Epithelial cell of esophagus (primary cell): ENCODE measurements around the gene TRIP13.

Experiments used
- DNase-seq: peaks from one replicate; pipeline ENCODE4 v3.0.0; 2010; ENCODE audit warnings: low read depth
- H3K4me3 ChIP-seq: 2 replicates; pipeline ENCODE4 v1.5.1; 2011; ENCODE audit warnings: mild to moderate bottlenecking, low read length, control low read depth
- CTCF ChIP-seq: IDR thresholded peaks from 2 replicates; pipeline ENCODE4 v1.5.1; 2011; ENCODE audit warnings: low read depth, mild to moderate bottlenecking, low read length, control low read depth, inconsistent platforms; ENCODE audit not compliant: insufficient read depth; ENCODE audit errors: missing control alignments

The TRIP13 gene

DNA sequence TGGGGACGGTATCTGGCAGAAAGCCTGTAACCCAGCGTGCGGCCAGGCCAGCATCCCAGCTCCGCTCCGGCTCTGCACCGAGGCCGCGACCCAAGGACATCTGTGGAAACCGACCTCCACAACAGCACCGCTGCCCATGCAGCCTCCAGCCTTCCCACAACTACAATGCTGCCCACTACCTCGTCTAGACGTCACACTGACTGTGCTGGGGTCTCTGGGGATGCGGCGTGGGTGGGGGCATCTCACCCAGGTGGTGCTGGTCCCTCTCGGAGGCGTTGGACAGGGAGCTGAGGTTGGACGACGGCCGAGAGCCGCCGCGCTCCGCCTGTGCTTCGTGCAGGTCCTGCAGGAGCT lies 27.5 kb upstream of the TRIP13 start:
- DNase-seq = no peak
- no peak overlapping the region for H3K4me3 ChIP-seq
- TF ChIP-seq CTCF = no peak

DNA sequence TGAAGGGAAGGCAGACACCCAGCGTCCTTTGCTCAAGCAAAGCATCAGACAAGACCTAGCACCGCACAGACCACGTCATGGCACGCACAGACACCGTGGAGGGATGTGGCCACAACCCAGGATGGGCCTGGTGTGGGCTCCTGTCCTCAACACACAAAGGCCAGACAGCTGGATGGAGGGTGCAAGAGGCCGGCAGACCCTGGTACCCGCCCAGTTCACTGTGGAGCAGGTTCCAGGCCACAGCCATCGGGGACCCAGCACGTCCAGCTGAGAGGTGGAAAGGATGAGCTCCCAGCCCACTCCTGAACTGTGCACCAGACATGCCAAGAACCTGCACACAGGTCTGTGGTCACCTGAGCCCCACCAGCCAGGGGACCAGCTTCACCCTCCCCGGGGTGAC lies 26.9 kb upstream of the TRIP13 start:
- TF ChIP-seq CTCF = no peak
- DNase-seq = no peak
- H3K4me3 ChIP-seq = no peak overlapping the region

- no peak overlapping the region for H3K4me3 ChIP-seq
- DNase-seq = no peak
- TF ChIP-seq CTCF = no peak
Observed at GRCh38 chr5:867300-867870, 25.3 kb upstream of the TRIP13 start.

DNA sequence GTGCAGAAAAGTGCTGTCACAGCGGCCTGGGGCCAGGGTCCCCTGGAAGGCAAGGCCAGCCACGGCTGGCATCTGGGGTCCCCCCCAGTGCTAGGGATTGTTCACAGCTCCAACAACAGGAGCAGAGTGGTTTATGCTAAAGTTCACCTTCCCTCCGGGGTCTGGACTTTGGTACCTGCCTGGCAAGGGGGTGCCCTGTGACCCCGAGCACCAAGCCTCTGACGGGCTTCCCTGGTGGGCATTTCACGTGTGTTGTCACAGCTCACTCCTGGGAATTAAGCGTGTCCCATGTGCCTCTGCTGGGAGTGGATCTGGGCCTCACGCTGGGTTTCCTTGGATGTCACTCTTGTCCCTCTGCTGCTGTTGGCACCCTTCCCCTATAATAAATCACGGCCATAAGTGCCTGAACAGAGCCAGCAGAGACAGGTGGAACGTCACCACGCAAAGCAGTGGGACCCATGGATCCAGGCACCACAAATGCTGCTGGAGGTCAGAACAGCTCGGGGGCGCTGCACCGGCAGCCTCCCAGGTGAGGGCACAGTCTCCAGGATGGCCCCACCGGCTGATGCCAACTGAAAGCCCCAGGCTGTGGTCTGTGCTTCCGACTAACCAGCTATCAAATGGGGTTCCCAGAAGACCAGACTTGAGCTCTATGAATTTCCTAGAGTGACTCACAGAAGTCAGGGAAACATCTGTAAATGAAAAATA lies 24.1 kb upstream of the TRIP13 start:
- H3K4me3 ChIP-seq = no peak overlapping the region
- TF ChIP-seq CTCF = no peak
- DNase-seq = no peak

DNA sequence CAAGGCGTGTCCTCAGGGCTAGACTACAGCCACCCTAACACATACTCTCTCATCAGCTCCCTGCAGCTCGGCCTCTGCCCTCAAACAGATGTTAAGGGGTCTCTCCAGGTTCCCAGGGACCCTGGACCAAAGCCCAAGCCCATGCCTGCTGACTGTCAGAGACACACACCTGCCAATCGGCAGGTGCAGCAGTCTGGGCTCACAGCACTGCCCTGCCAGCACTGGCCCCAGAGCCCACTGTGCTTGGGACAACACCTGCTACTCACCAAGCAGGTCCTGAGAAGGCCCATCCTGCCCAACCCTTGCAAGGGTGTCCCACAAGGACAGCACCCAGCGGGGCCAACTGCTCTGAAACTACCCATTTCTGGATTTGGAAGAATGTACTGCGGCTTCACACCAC lies 21.7 kb upstream of the TRIP13 start:
- no peak overlapping the region for H3K4me3 ChIP-seq
- no peak for TF ChIP-seq CTCF
- no peak for DNase-seq

DNA sequence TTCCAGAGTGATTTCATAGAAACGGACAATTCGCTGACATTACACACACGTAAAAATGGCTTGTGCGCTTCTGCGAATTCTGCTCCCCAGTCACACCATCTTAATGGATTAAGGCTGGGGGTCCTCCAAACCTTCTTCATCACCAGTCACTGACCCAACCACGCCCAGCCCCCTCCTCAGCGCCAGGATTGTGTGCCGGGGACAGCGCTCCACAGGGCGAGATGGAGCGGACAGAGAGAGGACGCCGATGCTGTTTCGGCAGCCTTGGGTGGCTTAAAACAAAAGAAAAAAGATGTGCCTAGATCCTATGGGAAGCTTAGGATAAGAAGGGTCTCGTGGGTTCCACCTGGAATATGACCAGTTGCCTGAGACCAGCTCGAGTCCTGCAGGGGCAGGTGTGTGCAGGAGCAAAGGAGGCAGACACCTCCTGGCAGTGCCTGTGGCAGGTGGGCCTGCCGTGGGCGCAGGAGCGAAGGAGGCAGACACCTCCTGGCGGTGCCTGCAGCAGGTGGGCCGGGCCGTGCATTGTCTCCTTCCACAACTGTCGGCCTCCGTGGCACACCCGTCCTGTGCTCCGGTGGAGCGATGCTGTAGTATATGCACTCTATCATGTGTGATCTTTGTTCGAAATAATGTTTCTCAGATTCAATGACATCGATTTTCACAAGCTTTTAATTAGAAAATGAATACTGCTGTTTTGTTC lies 20.9 kb upstream of the TRIP13 start:
- DNase-seq = no peak
- no peak for TF ChIP-seq CTCF
- no peak overlapping the region for H3K4me3 ChIP-seq
